ENCODE data around the gene TMED4.
A peak's percentile ranks its signal among the peaks of the same experiment; 100 is the strongest.
"Not testable (repeated sequence)": the region's sequence is repeated elsewhere in the genome, so short reads cannot be mapped to it uniquely, and the experiment has no call there.

TMED4 gene

DNA sequence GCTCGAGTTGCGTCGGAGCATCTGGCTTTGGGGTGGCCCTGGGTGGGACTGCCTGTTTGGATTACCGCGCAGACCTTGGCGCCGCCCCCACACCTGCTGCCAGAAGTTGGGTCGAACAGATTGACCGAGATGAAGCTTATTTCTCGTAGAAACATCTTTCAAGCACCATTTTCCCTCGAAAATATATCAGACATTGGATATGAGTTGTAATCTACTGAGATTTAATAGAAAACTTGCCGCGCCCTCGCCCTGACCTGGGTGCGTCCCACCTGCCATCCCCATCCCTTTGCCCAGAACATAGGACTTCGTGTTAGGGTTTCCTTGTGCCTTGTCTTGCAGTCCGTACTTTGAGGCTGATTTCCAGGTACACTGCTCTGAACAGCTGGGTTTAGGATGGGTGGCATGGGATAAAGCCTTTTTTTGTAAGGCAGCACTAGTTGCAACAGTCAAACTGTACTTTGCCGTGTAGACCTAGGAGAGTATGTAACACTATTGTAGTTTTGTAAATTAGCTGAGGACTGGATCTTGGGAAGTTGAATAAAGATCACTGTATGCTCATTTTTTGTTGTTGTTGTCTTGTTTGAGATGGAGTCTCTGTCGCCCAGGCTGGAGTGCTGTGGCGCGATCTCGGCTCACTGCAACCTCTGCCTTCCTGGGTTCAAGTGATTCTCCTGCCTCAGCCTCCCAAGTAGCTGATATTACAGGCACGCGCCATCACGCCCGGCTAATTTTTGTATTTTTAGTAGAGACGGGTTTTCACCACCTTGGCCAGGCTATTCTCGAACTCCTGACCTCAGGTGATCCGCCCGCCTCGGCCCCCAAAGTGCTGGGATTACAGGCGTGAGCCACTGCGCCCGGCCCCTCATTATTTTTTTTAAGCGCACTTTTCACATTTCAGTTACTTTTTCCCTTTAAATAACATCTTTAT lies 25.4 kb upstream of the TMED4 start:
- DNase-seq = peak; percentile 58

DNA sequence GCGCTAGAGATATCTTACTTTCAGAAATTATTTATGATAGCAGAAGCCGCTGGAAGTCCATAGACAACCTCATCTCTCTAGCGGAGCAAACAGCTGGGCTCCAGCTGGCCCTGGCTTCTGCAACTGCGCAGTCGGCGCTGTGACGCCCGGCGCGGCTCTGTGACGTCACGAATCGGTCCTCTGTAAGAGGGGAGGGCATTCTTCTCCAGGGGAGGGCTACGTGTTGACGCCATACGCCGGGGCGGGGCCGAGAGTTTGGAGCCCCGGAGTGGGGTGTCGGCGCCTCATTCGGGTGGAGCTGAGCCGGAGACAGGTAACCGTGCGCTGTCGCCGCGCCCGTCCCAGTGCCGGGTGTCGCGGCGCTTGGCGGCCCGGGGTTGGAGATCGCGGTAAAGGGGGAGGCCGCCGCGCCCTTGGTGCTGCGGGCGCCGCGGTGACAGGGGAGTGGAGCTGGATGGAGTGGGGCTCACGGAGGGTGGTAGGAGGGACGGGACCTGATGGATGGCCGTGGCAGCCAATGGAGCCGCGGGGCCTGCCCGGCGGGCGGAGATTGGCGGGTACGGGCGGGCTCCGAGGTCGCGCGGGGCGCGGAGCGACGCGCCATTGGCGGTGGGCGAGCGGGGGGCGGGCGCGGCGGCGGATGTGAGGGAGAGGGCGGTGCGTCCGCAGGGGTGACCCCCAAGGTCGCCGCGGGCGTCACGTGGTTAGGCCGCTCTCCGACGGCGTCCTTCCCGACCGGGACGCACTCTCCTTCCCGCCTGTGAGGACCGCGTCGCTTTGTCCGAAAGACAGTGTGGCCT lies 24.5 kb upstream of the TMED4 start, which contains the start of gene OGDH:
Gene OGDH (plus strand): TSS at position 287 of the 800 bp plus-strand sequence. CDS start 17,717 bp downstream, outside the sequence.
- peak; percentile 99 for DNase-seq

DNA sequence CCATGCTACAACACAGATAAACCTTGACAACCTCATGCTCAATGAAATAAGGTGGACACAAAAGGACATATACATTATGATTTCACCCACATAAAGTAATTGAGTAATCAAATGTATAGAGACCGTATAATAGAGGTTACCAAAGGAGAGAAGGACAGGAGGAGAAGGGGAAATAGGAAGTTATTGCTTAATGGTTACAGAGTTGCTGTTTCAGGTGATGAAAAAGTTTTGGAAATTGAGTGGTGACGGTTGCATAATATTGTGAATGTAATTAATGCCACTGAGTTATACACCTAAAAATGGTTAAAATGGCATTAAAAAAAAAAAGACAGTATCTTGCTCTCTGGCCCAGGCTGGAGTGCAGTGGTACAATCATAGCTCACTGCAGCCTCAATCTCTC lies 22.9 kb upstream of the TMED4 start:
- no peak for DNase-seq

DNA sequence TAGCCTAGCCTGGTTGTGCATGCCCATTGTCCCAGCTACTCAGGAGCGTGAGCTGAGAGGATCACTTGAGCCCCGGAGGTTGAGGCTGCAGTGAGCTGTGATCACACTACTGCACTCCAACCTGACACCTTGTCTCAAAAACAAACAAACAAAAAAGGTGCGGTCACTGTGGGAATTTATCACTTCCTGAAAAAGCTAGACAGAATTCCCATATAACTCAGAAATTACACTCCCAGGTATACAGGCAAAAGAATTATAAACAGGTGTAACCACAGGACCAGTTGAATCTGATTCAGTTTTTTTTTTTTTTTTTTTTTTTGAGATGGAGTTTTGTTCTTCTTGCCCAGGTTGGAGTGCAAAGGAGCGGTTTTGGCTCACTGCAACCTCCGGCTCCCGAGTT lies 21.2 kb upstream of the TMED4 start:
- DNase-seq = no peak

DNA sequence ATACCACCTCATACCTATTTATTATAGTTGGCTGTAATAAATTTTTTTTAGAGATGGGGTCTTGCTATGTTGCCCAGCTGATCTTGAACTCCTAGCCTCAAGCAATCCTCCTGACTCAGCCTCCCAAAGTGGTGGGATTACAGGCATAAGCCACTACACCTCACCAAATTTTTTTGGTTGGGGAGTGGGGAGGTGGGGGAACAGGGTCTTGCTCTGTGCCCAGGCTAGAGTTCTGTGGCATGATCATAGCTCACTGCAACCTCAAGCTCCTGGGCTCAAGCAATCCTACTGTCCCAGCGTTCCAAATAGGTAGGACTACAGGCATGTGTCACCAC lies 20.5 kb upstream of the TMED4 start:
- no peak for DNase-seq

DNA sequence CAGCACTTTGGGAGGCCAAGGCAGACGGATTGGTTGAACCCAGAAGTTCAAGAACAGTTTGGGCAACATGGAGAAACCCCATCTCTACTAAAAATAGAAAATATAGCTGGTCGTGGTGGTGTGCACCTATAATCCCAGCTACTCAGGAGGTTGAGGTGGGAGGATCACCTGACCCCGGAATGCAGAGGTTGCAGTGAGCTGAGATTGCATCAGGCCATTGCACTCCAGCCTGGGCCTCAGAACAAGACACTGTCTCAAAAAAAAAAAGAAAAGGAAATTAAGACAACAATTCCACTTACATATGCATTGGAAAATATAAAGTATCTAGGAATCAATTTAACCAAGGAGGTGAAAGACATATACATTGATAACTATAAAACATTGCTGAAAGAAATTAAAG lies 17.2 kb upstream of the TMED4 start:
- no peak for DNase-seq

DNA sequence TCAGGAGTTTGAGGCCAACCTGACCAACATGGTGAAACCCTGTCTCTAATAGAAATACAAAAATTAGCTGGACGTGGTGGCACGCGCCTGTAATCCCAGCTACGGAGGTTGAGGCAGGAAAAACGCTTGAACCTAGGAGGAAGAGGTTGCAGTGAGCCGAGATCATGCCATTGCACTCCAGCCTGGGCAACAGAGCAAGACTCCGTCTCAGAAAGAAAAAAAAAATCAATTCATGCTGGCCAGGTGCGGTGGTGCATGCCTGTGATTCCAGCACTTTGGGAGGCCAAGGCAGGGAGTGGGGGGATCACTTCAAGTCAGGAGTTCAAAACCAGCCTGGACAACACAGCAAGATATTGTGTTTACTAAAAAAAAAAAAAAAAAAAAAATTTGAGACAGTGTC lies 15.2 kb upstream of the TMED4 start:
- not testable (repeated sequence) for DNase-seq

DNA sequence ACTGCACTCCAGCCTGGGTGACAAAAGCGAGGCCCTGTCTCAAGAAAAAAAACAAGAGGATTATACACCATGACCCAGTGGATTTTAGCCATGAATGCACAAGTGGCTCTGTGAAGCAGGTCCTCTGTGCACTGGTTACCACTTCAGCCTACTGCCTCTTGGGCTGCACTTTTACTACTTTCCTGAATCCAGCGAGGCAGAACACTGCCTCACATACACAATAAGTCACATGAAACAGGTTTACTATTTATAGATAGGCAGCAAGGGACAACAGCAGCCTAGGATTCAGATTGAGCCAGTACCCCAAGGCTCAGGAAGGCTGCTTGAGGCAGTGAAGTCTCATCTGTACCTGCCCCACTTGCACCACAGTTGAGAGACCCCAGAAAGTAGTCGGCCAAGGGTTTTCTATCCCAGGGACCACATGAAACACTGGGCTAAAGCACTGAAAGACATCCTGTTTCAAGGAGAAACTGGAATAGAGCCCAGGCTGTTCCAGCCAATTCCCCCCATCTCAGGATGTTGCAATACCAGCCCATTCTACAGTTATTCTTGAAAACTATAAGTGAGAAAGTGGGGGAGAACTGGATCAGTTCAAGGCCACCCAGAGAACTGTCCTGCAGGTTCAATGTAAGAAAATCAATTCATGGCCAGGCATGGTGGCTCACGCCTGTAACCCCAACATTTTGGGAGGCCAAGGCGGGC lies 14.1 kb upstream of the TMED4 start:
- no peak for DNase-seq

DNA sequence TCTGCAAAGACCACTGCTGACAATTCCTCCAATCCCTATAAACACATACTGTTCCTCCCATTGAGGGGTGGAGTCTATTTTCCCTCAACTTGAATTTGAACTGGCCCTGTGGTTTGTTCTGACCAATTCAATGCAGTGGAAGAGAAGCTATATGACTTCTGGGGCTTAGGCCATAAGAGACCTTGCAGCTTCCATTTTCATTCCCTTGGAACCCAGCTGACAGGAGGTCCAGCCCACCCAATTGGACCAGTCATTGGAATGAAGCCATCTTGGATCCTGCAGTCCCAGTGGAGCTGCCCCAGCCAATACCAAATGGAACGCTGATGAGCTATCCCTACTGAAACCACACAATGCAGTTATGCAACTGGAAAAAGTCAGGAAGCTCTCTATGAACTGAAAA lies 8.9 kb upstream of the TMED4 start:
- DNase-seq = no peak

DNA sequence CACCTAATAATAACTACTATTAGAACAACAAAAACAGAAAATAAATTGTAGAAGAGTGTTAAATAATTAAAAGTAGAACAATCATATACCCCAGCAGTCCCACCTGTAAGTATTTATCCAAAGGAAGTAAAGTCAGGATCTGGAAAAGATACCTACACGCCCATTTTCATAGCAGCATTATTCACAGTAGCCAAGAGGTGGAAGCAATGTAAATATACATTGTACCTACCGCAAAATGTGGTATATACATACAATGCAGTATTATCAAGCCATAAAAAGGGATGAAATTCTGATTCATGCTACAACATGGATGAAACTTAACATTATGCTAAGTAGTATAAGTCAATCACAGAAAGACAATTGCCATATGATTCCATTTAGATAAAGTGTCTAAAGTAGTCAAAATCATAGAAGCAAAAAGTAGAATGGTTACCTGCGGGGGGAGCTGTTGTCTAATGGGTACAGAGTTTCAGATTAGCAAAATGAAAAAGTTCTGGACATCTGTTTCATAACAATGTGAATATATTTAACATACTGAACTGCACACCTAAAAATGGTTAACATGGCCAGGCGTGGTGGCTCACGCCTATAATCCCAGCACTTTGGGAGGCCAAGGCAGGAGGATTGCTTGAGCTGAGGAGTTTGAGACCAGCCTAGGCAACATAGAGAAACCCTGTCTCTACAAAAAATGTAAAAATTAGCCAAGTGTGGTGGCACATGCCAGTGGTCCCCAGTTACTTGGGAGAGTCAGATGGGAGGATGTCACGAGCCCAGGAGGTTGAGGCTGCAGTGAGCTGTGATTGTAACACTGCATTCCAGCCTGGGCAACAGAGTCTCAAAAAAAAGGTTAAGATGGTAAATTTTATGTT lies 6.0 kb upstream of the TMED4 start:
- DNase-seq = peak; percentile 62

DNA sequence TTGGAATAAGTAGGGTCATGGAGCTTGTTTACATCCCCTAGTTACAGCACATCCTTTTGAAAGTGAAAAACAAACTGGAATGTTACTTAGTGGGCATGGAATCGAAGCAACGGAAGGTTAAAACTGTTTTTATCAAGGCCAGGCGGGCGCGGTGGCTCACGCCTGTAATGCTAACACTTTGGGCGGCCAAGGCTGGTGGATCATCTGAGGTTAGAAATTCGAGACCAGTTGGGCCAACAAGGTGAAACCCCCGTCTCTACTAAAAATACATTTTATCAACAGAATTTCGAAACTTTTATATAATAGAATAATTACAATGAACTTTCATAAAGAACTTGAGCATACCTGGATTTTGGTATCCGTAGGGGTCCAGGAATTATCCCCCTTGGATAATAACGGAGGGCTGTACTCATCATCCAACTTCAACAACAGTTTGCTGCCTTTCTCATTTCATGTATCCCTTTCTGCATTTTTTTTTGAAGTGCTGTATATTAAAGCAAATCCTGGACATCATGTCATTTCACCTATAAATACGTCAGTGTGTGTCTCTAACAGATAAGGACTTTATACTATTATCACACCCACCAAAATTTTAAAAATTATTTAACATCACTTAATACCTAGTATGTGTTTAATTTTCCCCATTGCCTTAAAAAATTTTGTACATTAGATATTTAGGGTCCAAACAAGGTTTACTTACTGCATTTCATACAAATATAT lies 1.3 kb upstream of the TMED4 start:
- no peak for DNase-seq

DNA sequence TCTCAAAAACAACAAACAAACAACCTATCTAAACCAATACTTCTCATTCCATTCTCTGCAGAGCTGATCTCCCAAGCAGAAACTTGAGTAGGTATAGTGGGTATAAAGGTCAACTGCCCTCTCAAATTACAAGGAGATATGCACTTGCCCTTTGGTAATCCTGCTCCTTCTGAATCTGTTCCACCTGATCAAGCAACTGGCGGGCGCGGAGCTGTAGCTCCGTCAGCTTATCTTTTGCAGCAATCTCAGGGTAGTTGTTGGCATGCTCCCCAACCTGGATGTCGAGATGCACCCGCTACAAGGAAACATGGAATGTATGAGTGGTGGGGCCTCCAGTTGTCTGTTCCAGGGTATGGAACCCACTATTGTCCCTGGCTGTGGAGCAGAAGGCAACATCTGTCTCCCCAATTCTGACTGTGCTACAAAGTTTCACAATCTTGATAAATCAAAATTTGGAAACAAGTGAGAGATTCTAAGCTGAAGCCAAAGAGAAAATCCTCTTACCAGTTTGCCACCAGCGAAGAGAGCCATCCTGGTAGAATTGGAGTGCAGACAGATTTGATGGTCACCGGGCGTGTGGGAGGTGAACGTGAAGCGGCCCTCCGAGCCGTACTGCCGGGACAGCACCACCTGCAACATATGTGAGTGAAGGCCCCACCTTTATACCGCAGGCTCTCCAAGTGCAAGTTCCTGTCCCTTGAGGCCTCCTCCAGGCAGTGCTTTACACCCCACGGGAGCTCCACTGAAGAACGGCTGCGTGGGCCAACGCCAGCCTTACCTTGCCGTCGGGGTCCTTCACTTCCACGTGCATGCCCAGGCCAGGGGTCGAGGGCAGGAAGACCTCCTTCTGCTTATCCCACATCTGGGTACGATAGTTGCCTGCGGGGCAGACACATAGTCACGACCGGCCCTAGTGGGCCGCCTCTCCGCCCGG lies 819 bp downstream of the TMED4 start:
- DNase-seq = peak; percentile 71

DNA sequence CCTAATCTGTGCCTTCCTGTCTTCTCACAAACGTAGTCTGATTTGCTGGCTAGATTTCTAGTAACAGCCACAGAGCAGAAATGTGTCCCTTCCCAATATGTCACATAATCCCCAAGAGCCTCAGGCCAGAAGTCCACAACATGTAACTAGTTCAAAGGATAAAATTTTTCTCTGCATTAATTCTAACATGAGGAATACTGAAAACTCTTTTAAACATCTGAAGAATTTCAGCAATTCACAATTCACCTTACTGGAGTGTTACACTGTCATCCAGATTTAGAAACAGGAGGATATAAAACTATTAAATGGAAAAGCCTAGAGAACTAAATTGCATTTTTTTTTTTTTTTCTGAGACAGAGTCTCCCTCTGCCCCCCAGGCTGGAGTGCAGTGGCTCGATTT lies 5.8 kb downstream of the TMED4 start:
- DNase-seq = no peak

DNA sequence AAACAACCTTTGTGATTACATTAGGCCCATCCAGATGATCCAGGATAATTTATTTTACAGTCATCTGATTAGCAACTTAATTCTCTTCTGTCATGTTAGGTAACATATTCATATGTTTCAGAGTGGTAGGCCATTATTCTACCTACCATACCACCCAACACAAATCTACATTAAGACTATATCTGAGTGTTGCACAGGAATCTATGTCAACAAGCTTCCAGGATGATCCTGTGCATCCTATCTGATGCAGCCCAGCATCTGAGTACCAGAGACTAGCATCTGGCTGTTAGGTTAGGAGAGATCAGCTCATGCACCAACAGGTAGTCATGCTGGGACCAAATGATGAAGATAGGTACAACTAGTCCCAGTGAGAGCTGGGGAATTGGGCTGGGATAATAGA lies 7.0 kb downstream of the TMED4 start:
- no peak for DNase-seq

DNA sequence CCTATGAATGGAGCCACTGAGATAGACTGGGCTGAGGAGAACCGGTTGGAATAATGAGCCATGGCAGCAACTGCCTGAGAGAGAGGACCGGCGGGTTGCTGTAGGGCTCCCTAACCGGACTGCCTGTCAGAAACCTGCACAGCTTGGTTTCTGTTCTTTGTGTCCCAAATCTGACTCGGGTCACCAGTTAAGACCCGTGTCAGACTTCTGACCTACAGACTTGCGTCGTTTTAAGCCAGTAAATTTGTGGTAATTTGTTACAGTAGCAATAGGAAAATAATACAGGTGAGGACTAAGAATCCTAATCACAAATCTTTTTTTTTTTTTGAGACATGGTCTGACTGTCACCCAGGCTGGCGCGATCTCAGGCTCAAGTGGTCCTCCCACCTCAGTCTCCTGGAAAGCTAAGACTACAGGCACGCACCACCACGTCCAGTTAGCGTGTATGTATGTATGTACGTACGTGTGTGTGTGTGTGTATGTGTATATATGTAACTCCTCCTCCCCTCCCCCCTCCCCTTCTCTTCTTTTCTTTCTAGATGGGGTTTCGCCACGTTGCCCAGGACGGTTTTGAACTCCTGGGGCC lies 7.7 kb downstream of the TMED4 start:
- DNase-seq = no peak

DNA sequence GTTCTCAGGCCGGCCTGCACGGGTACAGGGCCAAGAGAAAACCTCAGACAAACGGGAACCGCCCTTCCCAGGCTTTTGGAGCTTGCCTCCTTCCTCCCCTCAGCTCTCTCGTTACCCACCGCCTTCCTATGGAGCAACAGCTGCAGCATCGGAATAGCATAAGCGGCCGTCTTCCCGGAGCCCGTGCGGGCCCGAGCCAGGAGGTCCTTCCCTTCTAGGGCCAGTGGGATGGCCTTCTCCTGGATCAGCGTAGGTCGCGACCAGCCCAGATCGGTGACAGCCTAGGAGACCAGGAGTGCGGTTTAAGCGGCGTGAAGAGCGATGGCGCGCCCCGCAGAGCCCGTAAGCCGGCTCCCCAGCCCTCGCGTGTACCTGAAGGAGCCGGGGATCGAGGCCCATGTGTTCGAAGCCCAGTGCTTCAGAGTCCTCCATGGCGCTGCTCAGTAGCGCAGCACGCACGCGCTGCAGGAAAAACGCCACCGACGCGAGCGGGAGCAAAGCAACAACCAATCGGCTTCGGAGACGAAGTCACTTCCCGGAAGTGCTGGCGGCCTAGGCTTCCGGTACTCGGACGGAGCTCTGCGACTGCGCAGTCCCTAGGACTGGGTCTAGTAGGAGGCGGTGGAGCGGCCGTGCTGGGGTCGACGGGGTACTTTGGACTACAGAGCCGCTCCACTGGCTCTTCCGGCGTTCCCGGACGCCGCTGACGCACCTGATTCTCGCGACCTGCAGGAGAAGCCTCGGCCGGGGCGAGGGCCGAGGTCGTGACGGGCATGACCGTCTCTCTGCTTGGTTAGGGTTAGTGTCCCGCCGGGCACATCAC lies 8.4 kb downstream of the TMED4 start, which contains the start of gene DDX56:
Gene DDX56 (minus strand): TSS at position 445 of the 823 bp plus-strand sequence. CDS start 13 bp downstream, at position 432.
- peak; percentile 98 for DNase-seq

DNA sequence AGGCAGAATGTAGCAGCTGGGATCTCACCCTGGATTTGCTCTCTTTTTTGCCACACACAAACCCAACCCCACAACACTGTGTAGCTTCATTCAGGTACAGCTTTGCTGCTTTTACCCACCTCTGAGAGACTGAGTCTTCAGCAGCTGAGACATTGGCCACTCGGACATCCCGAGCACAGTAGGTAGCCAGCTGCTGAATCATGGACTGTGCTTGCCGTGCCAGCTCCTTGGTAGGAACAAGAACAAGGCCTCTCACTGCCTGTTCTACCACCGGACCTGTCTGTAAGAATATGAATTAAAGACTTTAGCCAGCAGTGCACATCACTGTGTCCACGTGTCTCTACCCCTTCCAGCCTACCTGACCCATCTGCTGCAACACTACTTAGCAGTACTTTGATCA lies 9.3 kb downstream of the TMED4 start:
- DNase-seq = no peak

DNA sequence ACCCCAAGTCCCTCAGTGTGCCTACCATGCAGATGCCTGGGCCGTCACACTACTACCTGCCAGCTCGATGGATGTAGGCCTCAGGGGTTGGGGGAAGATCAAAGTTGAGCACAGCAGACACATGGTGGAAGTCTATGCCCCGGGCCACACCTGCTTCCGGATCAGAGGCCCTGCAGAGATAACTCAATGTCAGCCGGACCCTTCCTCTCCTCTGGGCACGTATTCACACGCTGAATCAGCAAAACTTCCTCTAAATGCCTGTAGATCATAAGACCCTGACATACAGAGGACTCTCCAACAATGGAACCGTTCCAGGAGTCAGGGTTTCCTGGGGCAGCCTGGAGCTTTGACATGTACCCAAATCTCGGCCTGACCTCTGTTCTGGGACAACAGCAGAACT lies 12.1 kb downstream of the TMED4 start:
- no peak for DNase-seq

Measured in NCI-H69 (cell line).